GM18508 (cell line): Measurements from ENCODE around the gene CGAS.
"Not testable (repeated sequence)": the region's sequence is repeated elsewhere in the genome, so short reads cannot be mapped to it uniquely, and the experiment has no call there.

Experiments used
- ATAC-seq: cut with Tn5 transposase; IDR thresholded peaks from one replicate; pipeline ENCODE4 v1.9.1; 2021; ENCODE audit warnings: moderate number of reproducible peaks; ENCODE audit not compliant: insufficient read depth, unreplicated experiment

Gene CGAS

DNA sequence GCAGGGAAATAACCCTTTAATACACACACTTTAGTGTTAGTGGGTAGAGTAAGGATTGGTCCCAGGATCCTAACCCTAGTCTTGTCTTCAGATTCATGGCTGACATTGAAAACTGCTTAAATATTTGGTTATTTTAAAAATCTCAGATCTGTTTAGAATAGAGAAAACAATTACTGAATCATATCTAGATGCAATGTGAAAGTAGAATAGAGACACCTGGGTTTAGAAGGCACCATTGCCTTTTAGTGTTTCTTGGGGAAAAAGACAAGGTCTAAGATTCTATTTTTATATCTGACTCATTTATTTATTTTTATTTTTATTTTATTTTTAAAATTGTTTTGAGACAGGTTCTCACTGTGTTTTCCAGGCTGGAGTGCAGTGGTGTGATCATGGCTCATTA lies 51.4 kb downstream of the CGAS start:
- ATAC-seq: no peak

- no peak for ATAC-seq
Measured at GRCh38 chr6:73395875-73396274, 56.2 kb downstream of the CGAS start.

DNA sequence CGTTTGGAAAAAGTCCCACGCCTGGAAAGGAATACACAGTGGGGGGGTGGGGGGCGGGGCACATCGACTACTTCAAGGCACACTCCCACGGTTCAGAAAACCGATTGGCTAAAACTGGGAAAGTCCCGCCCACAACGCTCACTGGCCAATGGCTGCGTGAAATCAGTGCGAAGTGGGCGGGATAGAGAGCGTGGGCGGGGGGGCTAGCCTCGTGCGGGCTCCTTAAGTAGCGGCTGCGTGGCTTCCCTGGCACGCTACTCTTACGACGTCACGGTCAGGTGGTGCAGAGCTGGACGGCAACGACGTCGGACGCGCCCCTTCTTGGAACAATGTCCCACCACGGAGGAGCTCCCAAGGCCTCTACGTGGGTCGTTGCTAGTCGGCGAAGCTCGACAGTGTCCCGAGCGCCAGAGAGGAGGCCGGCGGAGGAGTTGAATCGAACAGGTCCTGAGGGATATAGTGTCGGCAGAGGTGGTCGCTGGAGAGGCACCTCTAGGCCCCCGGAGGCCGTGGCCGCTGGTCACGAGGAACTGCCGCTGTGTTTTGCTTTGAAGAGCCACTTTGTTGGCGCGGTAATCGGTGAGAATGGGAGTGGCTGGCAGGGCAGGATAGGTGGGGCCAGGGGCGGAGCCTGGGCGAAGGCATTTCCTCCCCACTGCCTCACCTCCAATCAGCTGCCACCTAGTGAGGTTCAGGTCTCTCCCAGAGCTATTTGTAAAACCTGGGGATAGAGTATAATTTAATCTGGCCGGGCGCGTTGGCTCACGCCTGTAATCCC lies 57.3 kb downstream of the CGAS start, which contains the start of gene DDX43:
Gene DDX43 (plus strand): TSS at position 252 of the 778 bp plus-strand sequence. CDS start 78 bp downstream, at position 330.
- ATAC-seq: no peak

- ATAC-seq: no peak
Measured at GRCh38 chr6:73393278-73393677, 58.8 kb downstream of the CGAS start.

- ATAC-seq: not testable (repeated sequence)
Measured at GRCh38 chr6:73392188-73392587, 59.9 kb downstream of the CGAS start.

DNA sequence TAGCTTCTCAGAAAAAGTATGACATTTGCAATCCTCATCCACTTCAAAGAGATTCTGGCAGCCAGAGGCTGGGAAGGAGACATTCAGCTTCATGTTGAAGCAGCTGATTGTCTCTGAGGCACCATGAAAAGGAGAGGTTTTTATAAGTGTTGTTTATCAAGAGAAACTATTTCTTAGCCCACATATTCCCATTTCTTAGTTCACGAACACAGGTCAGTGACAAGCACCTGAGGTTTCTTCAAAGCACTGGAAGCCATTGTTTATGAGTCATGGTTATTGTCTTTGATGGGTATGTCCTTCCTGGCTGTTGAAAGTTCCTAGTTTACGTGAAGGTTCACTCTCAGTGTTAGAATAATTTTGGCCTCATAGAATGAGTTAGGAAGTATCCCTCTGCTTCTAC lies 60.4 kb downstream of the CGAS start:
- no peak for ATAC-seq

- ATAC-seq: no peak
Measured at GRCh38 chr6:73389854-73390253, 62.2 kb downstream of the CGAS start.

GRCh38 chr6:73388800-73389512 lies 63.1 kb downstream of the CGAS start:
- peak; percentile 59 for ATAC-seq

GRCh38 chr6:73388433-73388799 lies 63.7 kb downstream of the CGAS start:
- peak; percentile 24 for ATAC-seq

- no peak for ATAC-seq
Measured at GRCh38 chr6:73382462-73383113, 69.5 kb downstream of the CGAS start.

DNA sequence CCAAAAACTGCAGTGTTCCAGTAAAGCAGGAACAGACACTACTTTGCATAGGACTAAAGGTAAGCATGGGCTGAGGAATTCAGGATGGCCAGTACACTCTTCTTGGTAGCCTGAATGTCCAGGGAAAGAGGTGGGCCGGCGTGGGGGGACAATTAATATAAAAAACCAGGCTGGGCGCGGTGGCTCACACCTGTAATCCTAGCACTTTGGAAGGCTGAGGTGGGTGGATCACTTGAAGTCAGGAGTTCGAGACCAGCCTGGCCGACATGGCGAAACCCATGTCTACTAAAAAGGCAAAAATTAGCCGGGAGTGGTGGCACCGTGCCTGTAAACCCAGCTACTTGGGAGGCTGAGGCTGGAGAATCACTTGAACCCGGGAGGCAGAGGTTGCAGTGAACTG lies 70.6 kb downstream of the CGAS start:
- ATAC-seq: not testable (repeated sequence)

GRCh38 chr6:73377225-73377624 lies 74.9 kb downstream of the CGAS start:
- ATAC-seq: no peak

DNA sequence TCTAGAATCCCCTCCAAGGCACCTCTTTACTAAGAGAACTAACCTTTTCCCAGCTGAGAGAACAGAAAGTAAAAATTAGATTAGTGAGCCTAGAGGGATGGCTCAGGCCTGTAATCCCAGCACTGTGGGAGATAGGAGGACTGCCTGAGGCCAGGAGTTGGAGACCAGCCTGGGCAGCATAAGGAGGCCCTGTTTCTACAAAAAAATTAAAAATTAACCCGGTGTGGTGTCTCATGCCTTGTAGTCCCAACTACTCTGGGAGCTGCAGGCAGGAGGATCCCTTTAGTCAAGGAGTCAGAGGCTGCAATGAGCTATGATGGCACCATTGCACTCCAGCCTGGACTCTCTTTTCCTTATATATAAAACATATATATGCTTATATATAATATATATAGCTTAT lies 76.9 kb downstream of the CGAS start:
- no peak for ATAC-seq
